ENCODE measurements around the gene LDB2.

Gene LDB2

DNA sequence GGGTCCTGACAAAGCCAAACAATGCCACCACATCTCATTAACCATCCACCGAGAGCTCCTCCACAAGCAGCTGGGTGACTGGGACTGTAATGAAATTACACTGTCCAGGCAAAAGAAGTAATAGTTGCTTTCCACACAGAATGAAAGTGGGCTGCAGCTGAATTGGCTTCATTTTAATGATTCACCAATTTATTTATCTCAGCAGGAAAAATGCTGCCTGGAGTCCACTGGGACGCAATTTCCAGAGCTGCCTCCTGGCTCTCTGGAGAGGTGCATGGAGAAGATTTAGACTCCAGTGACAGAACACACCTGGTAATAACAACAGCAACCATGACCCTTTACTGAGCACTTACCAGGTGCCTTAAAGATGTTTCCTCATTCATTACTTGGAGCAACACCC is 226.7 kb downstream of the LDB2 start:
- H3K27ac ChIP-seq, result no peak overlapping the region
- no peak for TF ChIP-seq ZFX (IDR thresholded peaks at IDR 0.05; ENCODE audit: borderline replicate concordance)
- TF ChIP-seq, protein P1, sequence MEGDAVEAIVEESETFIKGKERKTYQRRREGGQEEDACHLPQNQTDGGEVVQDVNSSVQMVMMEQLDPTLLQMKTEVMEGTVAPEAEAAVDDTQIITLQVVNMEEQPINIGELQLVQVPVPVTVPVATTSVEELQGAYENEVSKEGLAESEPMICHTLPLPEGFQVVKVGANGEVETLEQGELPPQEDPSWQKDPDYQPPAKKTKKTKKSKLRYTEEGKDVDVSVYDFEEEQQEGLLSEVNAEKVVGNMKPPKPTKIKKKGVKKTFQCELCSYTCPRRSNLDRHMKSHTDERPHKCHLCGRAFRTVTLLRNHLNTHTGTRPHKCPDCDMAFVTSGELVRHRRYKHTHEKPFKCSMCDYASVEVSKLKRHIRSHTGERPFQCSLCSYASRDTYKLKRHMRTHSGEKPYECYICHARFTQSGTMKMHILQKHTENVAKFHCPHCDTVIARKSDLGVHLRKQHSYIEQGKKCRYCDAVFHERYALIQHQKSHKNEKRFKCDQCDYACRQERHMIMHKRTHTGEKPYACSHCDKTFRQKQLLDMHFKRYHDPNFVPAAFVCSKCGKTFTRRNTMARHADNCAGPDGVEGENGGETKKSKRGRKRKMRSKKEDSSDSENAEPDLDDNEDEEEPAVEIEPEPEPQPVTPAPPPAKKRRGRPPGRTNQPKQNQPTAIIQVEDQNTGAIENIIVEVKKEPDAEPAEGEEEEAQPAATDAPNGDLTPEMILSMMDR (IDR thresholded peaks at IDR 0.05), result no peak

- TF ChIP-seq, protein P1 (IDR thresholded peaks at IDR 0.05), result no peak
- no peak for TF ChIP-seq ZFX (IDR thresholded peaks at IDR 0.05; ENCODE audit: borderline replicate concordance)
These were observed 227.7 kb downstream of the LDB2 start for GRCh38 chr4:16670727-16671126.

DNA sequence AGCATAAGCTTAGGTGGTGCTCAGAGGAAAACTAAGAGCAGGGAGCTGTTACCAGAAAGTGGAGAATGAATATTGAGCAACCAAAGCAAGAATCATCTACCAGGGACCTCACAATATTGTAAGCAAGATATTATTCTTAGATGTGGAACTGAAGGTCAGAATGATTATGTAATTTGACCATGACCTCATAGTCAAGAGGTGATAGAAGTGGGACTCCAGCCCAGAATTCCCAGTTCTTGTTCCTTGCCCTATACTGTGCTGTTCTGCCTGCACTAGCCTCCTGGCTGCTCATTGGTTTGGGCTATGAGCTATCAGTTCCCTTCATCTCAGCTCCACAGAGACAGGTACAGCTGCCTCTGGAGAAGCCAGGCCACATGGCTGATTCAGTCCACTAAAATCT is 229.4 kb downstream of the LDB2 start:
- no peak overlapping the region for H3K27ac ChIP-seq
- TF ChIP-seq ZFX (IDR thresholded peaks at IDR 0.05; ENCODE audit: borderline replicate concordance), result no peak
- TF ChIP-seq, protein P1 (IDR thresholded peaks at IDR 0.05), result no peak

More at GRCh38 chr4:16670727-16671126, 227.7 kb downstream of the LDB2 start:
- H3K27ac ChIP-seq, result no peak overlapping the region

GRCh38 chr4:16668488-16668887 is 230.0 kb downstream of the LDB2 start:
- TF ChIP-seq, protein P1 (IDR thresholded peaks at IDR 0.05), result no peak
- no peak for TF ChIP-seq ZFX (IDR thresholded peaks at IDR 0.05; ENCODE audit: borderline replicate concordance)
- H3K27ac ChIP-seq, result no peak overlapping the region

DNA sequence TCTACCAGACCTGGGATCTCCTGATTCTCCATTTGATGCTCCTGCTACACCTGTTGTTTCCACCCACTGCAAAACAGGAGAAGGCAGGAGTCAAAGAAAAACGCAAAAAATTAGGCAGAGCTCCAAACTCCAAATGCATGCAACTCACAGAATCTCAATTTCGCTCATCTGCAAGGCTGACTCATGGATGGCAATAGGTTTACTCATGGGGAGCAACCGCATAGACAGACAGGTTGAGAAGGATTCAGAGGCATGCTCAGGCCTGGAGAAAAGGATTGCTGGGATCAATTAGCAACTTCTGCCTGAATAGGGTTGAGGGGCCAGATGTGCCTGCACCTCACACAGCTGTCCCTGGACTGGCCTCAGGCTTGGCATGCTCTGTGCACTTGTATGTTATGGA is 231.0 kb downstream of the LDB2 start:
- no peak overlapping the region for H3K27ac ChIP-seq
- TF ChIP-seq, protein P1 (IDR thresholded peaks at IDR 0.05), result no peak
- no peak for TF ChIP-seq ZFX (IDR thresholded peaks at IDR 0.05; ENCODE audit: borderline replicate concordance)

GRCh38 chr4:16665942-16666551 is 232.4 kb downstream of the LDB2 start:
- TF ChIP-seq, protein P1 (IDR thresholded peaks at IDR 0.05), result no peak
- no peak overlapping the region for H3K27ac ChIP-seq

DNA sequence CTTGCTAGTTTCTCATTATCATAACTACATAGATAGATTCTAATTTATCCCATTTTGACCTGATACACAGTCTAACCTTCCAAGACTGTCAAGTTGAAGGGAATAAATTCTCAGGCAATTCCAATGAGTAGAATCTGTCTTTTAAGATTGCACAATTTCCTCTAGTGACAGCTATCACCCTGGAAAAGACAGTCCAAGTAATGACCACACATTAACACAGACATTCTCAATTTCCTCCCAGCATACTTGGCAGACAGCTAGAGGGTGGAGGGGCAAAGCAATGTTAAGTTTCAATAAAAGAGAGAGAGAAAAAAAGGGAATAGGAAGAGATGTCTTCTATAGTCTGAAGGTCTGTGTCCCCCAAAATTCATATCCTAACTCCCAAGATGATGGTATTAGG is 234.7 kb downstream of the LDB2 start:
- no peak for TF ChIP-seq ZFX (IDR thresholded peaks at IDR 0.05; ENCODE audit: borderline replicate concordance)
- TF ChIP-seq, protein P1 (IDR thresholded peaks at IDR 0.05), result no peak
- no peak overlapping the region for H3K27ac ChIP-seq
